Stimulated activated CD4-positive, alpha-beta T cell treated with anti-CD3 and anti-CD28 coated beads, Interleukin-4, amount 100 ng/mL, for 1 hour (primary cell): ENCODE measurements around the gene ECSCR.
A peak's percentile ranks its signal among the peaks of the same experiment; 100 is the strongest.
"Not testable (repeated sequence)": the region's sequence is repeated elsewhere in the genome, so short reads cannot be mapped to it uniquely, and the experiment has no call there.

Experiments used
- DNase-seq: peaks from one replicate; pipeline ENCODE4 v3.0.0-alpha.2; 2020

Gene ECSCR

DNA sequence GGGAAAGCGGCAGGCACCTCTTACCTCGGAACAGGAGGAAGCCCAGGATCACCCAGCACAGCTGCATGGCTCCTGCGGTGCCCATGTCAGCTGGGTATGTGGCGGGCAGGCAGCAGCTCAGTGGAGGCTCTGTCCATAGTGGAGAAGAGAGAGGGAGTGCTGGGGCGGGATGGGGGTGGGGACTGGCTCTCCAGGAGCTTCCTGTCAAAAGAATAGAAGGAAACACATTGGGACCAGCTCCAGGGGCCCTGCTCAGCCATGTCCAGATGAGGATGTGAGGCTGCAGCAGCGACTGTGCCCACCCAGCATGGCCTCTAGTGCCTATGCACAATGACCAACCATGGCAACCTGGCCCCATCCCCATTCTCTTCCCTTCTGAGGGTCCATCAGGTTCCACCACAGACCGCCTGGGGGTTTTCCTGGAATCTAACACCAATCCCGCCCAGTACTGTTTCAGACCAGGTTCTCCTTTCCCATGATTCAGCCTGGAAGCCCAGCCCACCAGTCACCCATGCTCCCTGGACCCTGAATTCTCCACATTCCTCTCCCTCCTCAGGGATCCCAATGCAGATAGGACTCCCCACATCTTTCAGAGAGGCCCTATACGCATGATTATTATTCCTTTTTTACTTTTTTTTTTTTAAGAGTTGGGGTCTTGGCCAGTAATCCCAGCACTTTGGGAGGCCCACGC is at the start of gene ECSCR:
TSS of gene ECSCR (minus strand) at position 158 of the 691 bp plus-strand sequence. CDS start at position 85, 73 bp downstream.
- DNase-seq, result no peak

- DNase-seq, result not testable (repeated sequence)
These were observed 42.2 kb upstream of the ECSCR start for GRCh38 chr5:139504722-139505121.

DNA sequence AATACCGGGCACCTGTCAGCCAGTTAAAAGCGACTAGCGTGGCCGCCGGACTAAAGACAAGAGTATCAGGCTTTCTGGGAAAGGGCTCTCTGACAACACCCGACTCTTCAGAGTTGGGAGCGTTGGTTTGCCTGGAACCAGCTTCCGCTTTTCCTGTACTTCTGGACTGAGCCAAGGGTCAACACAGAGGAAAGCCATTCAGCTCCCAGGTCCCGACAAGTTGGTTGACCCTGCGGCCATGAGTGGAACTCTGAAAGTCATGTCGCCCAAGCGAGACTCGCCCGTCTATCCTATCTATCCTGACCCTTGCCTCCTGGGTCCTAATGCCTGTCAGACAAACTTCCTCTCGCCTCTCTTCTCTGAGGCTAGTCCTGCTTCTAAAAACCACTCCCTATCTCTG is 41.3 kb upstream of the ECSCR start:
- DNase-seq, result not testable (repeated sequence)

DNA sequence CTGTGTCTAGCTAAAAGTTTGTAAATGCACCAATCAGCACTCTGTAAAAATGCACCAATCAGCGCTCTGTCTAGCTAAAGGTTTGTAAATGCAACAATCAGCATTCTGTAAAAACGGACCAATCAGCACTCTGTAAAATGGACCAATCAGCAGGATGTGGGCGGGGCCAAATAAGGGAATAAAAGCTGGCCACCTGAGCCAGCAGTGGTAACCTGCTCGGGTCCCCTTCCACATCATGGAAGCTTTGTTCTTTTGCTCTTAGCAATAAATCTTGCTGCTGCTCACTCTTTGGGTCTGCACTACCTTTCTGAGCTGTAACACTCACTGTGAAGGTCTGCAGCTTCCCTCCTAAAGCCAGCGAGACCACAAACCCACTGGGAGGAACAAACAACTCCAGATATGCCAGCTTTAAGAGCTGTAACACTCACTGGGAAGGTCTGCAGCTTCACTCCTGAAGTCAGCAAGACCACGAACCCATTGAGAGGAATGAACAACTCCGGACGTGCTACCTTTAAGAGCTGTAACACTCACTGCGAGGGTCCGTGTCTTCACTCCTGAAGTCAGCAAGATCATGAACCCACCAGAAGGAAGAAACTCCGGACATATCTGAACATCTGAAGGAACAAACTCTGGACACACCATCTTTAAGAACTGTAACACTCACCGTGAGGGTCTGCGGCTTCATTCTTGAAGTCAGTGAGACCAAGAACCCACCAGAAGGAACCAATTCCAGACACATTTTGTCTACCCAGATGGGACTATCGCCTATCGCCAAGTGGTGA is 40.7 kb upstream of the ECSCR start:
- not testable (repeated sequence) for DNase-seq

- DNase-seq, result no peak
These were observed 38.8 kb upstream of the ECSCR start for GRCh38 chr5:139501381-139501780.

DNA sequence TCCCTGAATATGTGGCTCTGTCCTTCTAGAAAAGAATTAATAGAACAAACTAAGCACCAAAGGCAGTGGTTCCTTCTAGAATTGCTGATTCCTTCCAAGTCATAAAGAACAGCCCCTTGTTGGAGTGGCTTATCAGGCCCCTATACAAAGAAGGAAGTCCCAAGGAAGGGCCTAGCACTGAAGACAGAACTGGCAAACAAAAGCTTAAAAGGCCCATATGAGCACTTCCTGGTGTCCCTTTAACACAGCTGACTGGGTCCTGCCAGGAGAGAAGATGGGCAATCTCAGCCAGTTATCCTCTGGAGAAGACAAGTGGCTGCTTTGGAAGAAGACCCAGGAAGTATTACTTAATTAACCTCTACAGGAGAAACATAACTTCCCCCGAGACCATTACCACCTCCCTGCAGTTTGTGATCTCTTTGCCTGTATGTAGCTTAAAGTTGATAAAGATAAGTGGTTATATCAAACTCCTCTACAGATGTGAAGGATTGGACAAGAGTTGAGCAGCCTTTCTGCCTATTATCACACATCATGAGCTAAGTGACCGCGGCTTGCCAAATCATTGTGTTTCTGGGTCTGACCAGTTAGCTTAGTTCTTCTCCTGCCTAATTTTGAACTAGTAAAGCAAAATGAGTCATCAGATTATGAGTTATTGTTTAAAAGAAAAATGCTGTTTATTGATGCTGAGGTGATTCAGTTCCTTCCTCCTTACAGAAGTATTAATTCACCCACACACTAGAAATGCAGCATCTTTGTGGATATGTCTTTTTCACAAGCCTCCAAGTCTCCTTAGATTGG is 33.3 kb upstream of the ECSCR start:
- DNase-seq, result no peak

DNA sequence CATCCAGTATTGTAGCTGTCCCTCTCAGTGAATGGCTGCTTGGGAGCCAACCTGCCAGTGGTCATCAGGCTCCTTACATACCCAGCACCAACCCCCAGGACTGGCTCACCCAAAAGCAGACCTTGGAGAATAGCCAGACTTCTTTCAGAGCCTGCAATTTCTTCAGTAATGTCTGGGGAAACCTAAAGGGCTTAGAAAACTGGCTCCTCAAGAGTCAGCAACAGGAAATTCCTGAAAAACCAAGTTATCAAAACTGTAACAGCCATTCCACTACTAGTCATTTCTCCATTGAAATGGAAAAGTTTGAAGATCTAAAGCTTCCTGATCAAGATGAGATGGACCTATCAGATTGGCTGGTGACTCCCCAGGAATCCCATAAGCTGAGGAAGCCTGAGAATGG is 32.3 kb upstream of the ECSCR start:
- DNase-seq, result no peak

DNA sequence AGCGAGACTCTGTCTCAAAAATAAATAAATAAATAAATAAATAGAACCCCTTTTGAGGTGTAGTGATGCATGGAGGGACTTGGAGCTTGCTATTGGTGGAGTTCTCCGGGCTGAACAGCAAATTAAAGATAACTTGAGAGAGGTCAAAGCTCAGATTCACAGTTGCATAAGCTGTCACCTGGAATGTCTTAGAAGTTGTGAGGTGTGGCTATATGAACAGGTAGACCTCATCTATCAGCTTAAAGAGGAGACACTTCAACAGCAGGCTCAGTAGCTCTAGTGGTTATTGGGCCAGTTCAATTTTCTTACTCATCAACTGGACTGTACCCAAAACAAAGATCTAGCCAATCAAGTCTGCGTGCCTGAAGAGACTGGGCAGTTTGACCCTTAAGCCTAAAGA is 31.7 kb upstream of the ECSCR start:
- DNase-seq, result no peak

GRCh38 chr5:139492700-139493192 is 30.2 kb upstream of the ECSCR start:
- no peak for DNase-seq

- DNase-seq, result no peak
These were observed 25.7 kb upstream of the ECSCR start for GRCh38 chr5:139488260-139488659.

DNA sequence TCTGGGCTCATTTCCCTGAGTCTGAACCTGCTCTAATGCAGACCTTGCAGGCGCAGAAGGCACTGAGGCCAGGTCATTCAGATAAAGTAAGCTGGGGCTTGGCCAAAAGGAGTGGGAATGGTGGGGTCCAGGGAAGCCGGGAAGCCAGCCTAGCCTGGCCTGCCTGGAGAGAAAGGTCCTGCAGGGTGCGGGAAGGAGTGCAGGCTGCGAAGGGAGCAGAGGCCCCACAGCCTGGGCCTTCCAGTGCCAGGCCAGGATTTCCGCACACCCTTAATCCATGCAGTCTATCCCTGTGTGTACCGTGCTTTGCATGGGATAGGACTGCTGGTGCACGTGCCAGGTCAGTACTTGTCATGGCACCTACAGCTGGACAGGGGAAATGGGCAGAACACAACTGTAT is 23.7 kb upstream of the ECSCR start:
- no peak for DNase-seq

DNA sequence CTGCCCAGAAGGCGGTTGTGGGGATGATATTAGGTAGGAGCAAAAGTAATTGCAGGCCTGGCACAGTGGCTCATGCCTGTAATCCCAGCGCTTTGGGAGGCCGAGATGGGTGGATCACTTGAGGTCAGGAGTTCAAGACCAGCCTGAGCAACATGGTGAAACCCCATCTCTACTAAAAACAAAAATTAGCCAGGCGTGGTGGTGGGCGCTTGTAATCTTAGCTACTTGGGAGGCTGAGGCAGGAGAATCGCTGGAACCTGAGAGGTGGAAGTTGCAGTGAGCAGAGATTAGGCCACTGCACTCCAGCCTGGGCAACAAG is 20.3 kb upstream of the ECSCR start:
- DNase-seq, result not testable (repeated sequence)

DNA sequence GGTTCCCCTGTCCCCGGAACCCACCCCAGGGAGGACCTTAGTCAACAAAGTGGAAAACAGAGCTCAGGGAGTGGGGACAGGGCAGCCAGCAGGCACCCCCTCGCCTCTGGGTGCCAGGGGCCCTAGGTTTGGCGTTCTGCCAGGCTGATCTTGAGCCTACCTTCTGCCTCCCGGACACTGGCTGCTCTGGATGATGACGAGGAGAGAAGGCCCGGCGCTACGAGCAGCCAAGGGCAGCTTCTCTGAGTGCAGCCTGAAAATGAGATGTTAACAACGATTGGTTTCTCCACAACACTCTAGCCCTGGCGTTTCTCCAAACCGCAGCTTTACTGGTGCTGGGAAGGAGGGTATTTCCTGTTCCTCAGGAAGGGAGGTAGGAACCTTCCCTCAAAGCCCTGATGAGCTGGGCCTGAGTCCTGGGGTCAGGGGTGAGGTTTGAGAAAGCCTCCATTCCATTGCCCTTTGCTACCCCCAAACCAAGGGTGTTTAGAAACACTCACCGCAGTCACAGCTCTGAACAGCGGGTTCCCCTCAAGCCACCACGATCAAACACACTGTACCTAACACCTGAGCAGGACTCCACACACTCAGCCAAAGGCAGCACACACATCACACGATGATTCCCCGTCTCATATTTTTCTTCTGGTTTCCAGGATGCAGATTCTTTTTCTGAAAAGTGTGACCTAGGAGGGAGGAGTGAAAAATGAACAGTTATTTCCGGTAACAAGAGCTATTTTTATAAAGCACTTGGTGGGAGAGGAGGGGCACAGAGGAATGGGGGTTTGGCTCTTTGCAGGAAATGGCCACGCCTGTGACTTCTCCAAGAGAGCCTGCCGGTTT is 19.7 kb upstream of the ECSCR start, which contains the start of gene STING1:
TSS of gene STING1 (minus strand) at position 709 of the 840 bp plus-strand sequence. CDS start 1,054 bp downstream, outside the sequence.
- peak; percentile 44 for DNase-seq

GRCh38 chr5:139481580-139482049 is 19.1 kb upstream of the ECSCR start:
- no peak for DNase-seq

GRCh38 chr5:139481122-139481533 is 18.6 kb upstream of the ECSCR start:
- peak; percentile 50 for DNase-seq

DNA sequence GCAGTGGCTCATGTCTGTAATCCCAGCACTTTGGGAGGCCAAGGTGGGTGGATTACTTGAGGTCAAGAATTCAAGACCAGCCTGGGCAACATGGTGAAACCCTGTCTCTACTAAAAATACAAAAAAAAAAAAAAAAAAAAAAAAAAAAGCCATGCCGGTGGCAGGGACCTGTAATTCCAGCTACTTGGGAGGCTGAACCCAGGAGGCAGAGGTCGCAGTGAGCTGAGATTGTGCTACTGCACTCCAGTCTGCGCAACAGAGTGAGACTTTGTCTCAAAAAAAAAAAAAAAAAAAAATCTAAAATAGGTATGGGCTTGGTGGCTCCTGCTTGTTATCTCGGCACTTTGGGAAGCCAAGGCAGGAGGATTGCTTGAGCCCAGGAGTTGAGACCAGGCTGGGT is 17.2 kb upstream of the ECSCR start:
- not testable (repeated sequence) for DNase-seq

DNA sequence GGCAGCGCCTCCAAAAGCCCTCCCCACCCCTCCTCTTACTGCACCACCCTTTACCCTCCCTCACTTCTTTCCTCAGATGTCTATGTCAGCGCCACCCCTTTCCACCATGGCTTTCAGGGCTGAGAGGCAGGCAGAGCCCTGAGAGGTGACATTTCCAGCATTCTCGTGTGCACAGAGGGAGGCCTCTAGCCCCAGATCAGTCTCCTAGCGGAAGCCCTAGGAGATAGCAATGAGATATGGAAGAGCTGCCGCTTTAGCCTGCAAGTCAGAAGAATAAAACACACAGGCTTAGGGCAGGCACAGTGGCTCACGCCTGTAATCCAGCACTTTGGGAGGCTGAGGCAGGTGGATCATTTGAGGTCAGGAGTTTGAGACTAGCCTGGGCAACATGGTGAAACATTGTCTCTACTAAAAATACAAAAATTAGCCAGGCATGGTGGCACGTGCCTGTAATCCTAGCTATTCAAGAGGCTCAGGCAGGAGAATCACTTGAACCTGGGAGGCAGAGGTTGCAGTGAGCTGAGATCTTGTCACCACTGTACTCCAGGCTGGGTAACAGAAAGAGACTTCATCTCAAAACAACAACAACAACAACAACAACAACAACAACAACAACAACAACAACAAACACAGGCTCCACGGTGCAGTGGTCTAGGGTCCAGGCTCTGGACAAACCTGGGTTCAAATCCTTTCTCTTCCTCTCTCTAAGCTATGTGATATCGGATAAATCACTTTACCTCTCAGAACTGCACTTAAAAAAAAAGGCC is 16.3 kb upstream of the ECSCR start:
- DNase-seq, result not testable (repeated sequence)

- DNase-seq, result no peak
These were observed 13.5 kb upstream of the ECSCR start for GRCh38 chr5:139475865-139476617.

GRCh38 chr5:139474890-139475791 is 12.6 kb upstream of the ECSCR start:
- no peak for DNase-seq

DNA sequence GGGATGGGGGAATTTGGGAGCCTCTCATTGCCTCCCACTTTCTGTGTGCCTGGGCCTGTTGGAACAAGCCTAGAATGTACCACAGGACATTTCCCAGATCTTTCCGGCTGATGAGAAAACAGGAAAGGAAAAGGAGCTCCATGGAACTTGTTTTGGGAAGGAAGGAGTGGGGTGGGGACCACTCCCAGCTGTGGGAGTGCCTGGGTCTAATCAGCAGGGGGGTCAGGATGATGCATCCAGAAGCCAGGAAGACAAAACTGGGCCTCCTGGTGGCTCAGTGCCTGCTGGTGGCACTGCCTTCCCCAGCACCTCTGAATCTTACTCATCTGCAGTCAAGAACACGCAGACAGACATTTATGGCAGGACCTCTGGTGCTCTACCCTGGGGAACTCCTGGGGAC is 11.0 kb upstream of the ECSCR start:
- no peak for DNase-seq
